ENCODE measurements around the gene CREBL2. TPM values are rescaled to one million over a fixed set of nuclear protein-coding genes. Genes with fewer than 3 reads are reported as not detected.

CREBL2 gene
- total and polyA plus RNA-seq, 10 of the 15 experiments (the other 5 are each of a cell fraction or from before 2014, with no cell fraction given): 4.6 to 19.1 (median 13.5) TPM

GRCh38 chr12:12598864-12599263, 12.8 kb upstream of the CREBL2 start:
- Histone ChIP-seq H3K36me3 (ENCODE audit: control insufficient read depth in 2 of 2, insufficient read depth in 2 of 2, low read length in 1 of 2) (no peaks in the 10 kb centered on the region), H3K27ac (ENCODE audit: control insufficient read depth, insufficient read depth) (no peak overlapping the region), H3K4me2 (ENCODE audit: control insufficient read depth, insufficient read depth) (no peak overlapping the region), H3K79me2 (ENCODE audit: control insufficient read depth, insufficient read depth, low read length) (no peaks in the 10 kb centered on the region), H3K9ac (ENCODE audit: control insufficient read depth, insufficient read depth, low read length) (no peak overlapping the region), H3K9me3 (replicated peaks; ENCODE audit: control insufficient read depth, insufficient read depth, low read length) (no peaks in the 10 kb centered on the region; the same call in 2 of the 3 replicates), H3K4me3 (no peak overlapping the region), H3K27me3 (replicated peaks in 1 of 2; ENCODE audit: control insufficient read depth in 2 of 2, insufficient read depth in 2 of 2, low read length in 1 of 2) (no peaks in the 10 kb centered on the region), H3K4me1 (ENCODE audit: control insufficient read depth, insufficient read depth, low read length) (no peaks in the 10 kb centered on the region), H4K20me1 (ENCODE audit: control insufficient read depth, insufficient read depth) (no peaks in the 10 kb centered on the region), H2AFZ (ENCODE audit: control insufficient read depth, low read depth, low read length) (no peak overlapping the region)
- no peak for TF ChIP-seq ZNF384 (IDR thresholded peaks at IDR 0.05; ENCODE audit: borderline replicate concordance, low read depth, low read length)
- no peak for TF ChIP-seq TCF12 (IDR thresholded peaks at IDR 0.05; ENCODE audit: low read depth, low read length)
- no peak for TF ChIP-seq MEF2A (IDR thresholded peaks at IDR 0.05; ENCODE audit: insufficient read depth, low read depth, low read length)
- no peak for TF ChIP-seq CTCF (IDR thresholded peaks at IDR 0.05 in 2 of 3, conservative IDR thresholded peaks at IDR 0.05 in 1 of 3; ENCODE audit: control insufficient read depth in 2 of 3, extremely low read depth in 1 of 3, insufficient read depth in 1 of 3, low read depth in 3 of 3, low read length in 3 of 3)
- no peak for TF ChIP-seq GATAD2B (conservative IDR thresholded peaks at IDR 0.05; ENCODE audit: low read depth)
- no peak for TF ChIP-seq HDGF (IDR thresholded peaks at IDR 0.05)
- TF ChIP-seq MXI1 (IDR thresholded peaks at IDR 0.05; ENCODE audit: low read depth, low read length): no peak
- no peak for TF ChIP-seq ELK1 (IDR thresholded peaks at IDR 0.05; ENCODE audit: low read depth, low read length)
- TF ChIP-seq ATF7 (IDR thresholded peaks at IDR 0.05; ENCODE audit: low read depth): no peak
- no peak for TF ChIP-seq E2F8 (IDR thresholded peaks at IDR 0.05; ENCODE audit: low read depth, partially characterized antibody)
- TF ChIP-seq MYC (IDR thresholded peaks at IDR 0.05; ENCODE audit: insufficient read depth, insufficient read length, insufficient replicate concordance, low read length, severe bottlenecking): no peak
- no peak for ATAC-seq
- FAIRE-seq: no peak
- CTCF ChIA-PET: interaction anchor here (0.6 to 2.1 kb wide), 4 partner anchors 9 to 138 kb away, joined by 3 to 6 read pairs (median 4); no protein-coding TSS in a partner anchor
- DNase-seq (ENCODE audit: low read depth, low spot score): no peak
- BruUV-seq (replicated peaks): no TSS peak
- WGBS (ENCODE audit: insufficient coverage, insufficient replicate concordance, low lambda C conversion rate, missing lambda C conversion rate): 61% methylated on average over 3 of the region's 3 CpGs
- SMC1A ChIA-PET (ENCODE audit: uncharacterized antibody, unreplicated experiment): interaction anchor here (1.0 to 2.5 kb wide), 6 partner anchors 8 to 201 kb away, joined by 3 to 9 read pairs (median 6); no protein-coding TSS in a partner anchor
- POLR2A ChIA-PET: interaction anchor here (1.1 to 1.7 kb wide), 2 partner anchors 10 to 95 kb away, joined by 5 read pairs; no protein-coding TSS in a partner anchor
- intact Hi-C loops (cut with micrococcal nuclease; ENCODE audit: unreplicated experiment): no loop called here
- RAD21 ChIA-PET (ENCODE audit: unreplicated experiment): interaction anchor here (0.9 to 1.2 kb wide), 2 partner anchors 9 to 95 kb away, joined by 3 to 5 read pairs; no protein-coding TSS in a partner anchor
- in situ Hi-C loops (cut with MboI): loop anchor here (25.0 kb wide), 1 partner anchor 1037 kb away; no protein-coding TSS in a partner anchor

All from GM12878 (cell line).